GM12864 (cell line): ENCODE results near the gene SPATS2L.
A peak's percentile ranks its signal among the peaks of the same experiment; 100 is the strongest.

Source experiments
- DNase-seq: peaks from one replicate; pipeline ENCODE4 v3.0.0-alpha.2; 2011; ENCODE audit warnings: low read depth
- H3K4me3 ChIP-seq: 2 replicates; pipeline ENCODE4 v1.5.1; 2011; ENCODE audit warnings: mild to moderate bottlenecking, low read depth, low read length, control low read depth
- CTCF ChIP-seq: IDR thresholded peaks from 2 replicates; pipeline ENCODE4 v1.5.1; 2011; ENCODE audit warnings: low read depth, mild to moderate bottlenecking, moderate library complexity, low read length, control low read depth, inconsistent platforms; ENCODE audit errors: missing control alignments

SPATS2L gene, protein sequence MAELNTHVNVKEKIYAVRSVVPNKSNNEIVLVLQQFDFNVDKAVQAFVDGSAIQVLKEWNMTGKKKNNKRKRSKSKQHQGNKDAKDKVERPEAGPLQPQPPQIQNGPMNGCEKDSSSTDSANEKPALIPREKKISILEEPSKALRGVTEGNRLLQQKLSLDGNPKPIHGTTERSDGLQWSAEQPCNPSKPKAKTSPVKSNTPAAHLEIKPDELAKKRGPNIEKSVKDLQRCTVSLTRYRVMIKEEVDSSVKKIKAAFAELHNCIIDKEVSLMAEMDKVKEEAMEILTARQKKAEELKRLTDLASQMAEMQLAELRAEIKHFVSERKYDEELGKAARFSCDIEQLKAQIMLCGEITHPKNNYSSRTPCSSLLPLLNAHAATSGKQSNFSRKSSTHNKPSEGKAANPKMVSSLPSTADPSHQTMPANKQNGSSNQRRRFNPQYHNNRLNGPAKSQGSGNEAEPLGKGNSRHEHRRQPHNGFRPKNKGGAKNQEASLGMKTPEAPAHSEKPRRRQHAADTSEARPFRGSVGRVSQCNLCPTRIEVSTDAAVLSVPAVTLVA

DNA sequence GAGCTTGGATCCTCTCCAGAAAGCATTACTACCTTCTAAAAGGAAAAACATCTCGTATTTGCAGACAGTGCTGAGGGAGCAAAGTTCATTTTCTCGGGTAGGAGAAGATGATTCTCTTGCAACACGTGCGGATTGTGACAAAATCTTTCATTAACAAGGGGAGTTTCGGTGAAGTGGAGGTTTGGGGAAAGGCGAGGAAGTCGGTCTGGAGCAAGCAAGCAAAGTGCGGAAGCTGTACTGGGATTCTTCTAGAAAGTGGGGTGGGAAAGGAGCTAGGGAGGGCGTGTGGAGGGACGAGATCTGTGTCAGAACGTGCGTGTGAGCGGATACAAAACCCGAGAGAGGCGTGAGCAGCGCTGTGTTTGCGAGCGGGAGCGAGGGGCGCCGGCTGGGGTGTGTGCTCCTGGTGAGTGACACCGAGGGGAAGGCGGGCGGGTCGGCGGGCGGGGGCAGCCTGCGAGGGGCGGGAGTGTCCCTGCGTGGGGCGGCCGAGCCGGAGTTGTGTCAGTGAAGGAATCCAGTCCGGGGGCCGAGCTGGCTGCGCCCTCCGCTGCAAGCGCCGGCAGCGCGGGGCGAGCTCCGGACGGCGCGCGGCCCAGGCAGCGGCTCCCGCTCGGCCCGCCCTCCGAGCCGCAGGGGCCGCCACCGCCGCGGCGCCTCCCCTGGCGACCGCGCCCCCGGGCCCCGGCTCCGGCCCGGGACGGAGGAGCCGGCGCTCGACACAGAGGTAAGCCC lies at the start of gene SPATS2L:
Gene SPATS2L, plus strand, starts transcription at position 498 of the 735 bp plus-strand sequence. CDS start 82,552 bp downstream, outside the sequence.
- peak within 1 kb of the TSS; percentile 76 for H3K4me3 ChIP-seq
- peak; percentile 22 for DNase-seq
- no peak for TF ChIP-seq CTCF

- no peak overlapping the region for H3K4me3 ChIP-seq
- no peak for DNase-seq
- TF ChIP-seq CTCF: no peak
Measured at GRCh38 chr2:200257570-200257969, 48.9 kb upstream of the SPATS2L start.

DNA sequence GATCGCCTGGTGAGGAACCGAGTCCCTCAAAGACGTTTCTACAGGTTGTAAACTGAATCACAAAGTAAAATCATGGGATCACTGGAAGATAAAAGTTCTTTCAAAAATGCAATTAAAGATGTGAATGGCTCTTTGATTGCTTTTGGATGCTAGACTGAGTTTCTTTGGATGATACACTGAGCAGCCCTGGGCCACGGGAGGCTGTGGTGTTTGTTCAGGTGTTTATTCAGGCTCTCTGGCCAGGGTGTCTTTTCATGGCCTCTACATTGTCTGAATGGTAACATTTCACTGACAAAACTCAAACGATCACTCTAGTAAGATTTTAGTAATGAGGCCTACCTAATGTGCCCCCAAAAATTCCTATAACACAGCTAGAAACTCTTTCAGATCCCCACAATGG lies 48.4 kb upstream of the SPATS2L start:
- no peak for TF ChIP-seq CTCF
- H3K4me3 ChIP-seq: no peak overlapping the region
- DNase-seq: no peak

DNA sequence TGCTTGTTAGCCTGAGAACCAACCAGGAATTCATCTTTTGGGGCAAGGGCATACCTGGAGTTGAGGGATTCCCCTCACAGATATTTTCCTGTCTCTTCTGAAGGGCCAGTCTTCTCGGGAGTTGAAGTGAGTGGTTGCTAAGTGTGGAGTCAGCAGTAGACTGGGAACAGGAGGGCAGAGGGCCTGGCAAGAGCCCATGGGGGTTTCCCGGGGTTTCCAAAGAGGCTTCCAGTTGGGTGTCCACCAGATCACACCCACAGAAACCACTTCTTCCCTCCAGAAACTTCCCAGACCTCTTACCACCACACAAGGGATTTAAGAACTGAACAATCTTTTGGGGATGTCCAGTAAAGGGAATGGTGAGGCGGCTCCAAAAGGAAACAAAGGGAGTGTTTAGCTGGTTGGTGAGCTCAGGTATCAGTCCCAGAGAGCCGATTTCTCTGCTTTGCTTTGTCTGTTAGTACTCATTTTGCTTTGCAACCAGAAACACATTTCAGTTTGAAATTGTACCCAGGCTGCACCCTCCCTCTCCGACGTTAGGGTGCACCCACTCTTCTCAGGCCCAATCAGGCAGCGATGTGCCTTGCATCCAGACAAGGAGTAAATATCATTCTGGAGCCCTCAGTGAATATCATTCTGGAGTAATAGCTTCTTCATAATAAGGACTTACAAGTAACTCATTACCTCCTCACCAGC lies 47.5 kb upstream of the SPATS2L start:
- DNase-seq: no peak
- H3K4me3 ChIP-seq: no peak overlapping the region
- no peak for TF ChIP-seq CTCF

DNA sequence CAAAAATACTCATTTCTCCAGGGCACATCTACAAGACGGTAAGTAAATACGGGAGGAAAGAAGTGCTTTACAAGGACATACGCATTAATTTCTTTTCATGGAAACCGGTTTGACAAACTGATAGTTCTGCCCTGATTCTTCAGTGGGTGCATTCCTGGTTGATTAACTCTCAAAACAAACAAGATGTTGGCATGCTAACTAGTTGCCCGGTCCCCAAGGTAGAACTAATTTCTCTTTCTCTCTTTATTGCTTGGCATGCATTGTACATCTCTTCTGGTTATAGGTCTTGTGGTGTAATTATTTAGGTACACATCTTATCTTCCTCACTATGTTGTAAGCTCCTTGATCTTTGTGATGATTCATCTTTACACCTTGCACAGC lies 46.9 kb upstream of the SPATS2L start:
- no peak overlapping the region for H3K4me3 ChIP-seq
- DNase-seq: no peak
- no peak for TF ChIP-seq CTCF

DNA sequence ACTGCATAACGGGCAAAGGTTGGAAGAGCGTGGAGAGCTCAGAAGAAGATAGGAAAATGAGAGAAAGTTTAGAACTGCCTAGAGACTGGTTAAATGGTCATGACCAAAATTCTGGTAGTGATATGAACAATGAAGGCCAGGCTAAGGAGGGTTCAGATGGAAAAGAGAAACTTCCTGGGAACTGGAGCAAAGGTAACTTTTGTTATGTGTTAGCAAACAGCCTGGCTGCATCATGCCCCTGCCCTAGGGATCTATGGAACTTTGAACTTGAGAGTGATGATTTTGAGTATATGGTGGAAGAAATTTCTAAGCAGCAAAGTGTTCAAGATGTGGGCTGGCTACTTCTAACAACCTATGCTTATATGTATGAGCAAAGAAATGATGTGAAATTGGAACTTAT lies 44.4 kb upstream of the SPATS2L start:
- no peak overlapping the region for H3K4me3 ChIP-seq
- TF ChIP-seq CTCF: no peak
- DNase-seq: no peak
